Measurements from ENCODE around the gene CHIC2.
"Not testable (repeated sequence)": the region's sequence is repeated elsewhere in the genome, so short reads cannot be mapped to it uniquely, and the experiment has no call there.

CHIC2 gene

DNA sequence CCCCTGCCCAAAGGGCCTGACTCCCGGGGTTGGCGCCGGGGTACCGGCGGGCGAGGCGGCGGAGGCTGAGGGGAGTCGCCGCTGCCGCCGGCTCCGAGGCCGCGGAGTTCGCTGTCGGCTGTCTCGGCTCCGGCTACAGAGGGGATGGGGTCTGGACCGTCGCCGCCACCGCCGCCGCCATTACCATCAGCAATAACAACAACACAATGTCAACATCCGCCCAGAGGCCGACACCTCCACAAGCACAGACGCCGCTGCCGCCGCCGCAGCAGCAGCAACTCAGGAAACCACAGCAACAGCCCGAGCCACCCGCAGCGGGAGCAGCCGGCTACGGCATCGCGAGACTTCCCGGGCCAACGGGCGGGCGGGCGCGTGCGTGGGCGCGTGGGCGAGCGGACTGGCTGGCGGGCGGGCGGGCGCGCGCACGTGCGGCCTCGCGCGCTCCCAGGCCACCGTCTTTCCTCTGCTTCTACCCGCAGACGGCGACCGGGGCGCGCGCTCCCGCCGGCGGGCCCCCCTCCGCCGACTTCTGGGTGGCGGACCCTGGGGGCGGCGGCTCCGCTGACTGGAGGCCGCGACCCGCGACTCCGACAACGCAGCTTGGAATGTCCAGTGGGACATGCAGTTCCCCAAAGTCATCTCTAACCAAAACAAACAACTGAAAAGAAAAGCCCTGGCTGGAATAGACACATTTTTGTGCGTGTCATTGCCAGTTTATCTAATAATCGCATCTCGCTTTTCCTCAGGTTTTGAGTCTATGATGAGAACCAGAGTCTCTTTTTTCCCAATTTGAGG is at the start of gene CHIC2:
TSS of gene CHIC2 (minus strand) at position 289 of the 795 bp plus-strand sequence. CDS start 305 bp downstream, outside the sequence.
- DNase-seq, result peak; percentile 94

DNA sequence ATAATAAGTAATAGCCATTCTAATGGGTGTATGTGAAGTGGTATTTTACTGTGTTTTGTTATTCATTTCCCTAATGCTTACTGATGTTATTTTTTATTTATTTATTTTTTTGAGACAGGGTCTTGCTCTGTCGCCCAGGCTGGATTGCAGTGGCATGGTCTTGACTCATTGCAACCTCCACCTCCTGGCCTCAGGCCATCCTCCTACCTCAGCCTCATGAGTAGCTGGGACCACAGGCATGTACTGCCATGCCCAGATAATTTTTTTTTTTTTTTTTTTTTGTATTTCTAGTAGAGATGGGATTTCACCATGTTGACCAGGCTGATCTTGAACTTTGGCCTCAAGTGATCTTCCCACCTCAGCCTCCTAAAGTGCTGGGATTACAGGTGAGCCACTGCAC is 48.8 kb upstream of the CHIC2 start:
- not testable (repeated sequence) for DNase-seq

DNA sequence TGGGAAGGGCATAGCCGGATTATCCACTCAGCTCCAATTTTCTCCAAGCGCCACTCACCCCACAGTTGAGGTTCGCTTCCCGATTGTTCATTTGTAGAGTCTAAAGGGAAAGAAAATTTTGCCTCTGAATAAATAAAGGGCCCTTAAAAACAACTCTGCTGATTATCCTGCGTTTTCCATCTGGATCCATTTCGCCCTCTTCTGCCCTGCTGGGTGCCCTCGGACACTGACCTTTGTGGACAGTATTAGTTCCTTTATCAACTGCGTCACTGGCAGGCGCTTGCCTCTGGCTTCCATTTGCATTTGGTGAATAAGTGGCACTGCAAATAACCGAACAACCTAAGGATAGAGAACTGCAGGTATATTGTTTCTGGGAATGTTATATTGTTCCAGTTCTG is 45.6 kb upstream of the CHIC2 start:
- no peak for DNase-seq

DNA sequence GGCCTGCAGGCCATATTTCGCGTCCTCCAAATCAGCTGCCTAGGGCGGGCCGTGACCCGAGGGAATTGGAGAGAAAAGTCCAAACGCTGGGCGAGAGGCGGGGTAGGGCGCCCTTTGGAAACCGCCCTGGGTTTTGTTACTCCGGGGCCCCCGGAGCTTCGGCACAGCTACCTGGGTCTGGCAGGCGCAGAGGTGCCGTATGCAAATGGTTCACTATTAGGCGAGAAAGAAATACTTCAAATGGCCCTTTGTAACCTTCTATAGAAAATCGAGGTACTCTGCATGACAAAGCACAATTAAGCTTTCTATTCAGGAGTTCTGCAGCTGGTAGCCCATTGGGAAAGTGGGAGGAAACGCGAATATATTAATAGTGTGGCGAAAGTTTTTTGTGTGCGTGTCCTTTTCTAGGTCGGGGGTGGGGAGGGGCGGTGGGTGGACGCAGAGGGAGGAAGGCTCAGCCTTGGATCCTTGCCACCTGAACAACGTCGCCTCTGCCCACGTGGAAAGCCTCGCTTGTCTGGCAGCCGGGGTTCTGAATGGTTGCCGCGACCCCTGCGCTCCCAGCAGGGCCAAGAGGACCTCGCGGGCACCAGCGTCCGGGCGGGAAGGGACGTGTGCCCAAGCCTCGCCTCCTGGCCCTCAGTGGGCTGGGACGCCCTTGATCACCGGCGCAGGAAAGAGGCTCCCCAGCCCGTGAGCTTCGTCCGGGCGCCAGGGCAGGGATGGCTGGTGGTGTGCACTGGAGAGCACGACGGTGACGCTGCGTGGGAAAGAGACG is 45.0 kb upstream of the CHIC2 start:
- no peak for DNase-seq

DNA sequence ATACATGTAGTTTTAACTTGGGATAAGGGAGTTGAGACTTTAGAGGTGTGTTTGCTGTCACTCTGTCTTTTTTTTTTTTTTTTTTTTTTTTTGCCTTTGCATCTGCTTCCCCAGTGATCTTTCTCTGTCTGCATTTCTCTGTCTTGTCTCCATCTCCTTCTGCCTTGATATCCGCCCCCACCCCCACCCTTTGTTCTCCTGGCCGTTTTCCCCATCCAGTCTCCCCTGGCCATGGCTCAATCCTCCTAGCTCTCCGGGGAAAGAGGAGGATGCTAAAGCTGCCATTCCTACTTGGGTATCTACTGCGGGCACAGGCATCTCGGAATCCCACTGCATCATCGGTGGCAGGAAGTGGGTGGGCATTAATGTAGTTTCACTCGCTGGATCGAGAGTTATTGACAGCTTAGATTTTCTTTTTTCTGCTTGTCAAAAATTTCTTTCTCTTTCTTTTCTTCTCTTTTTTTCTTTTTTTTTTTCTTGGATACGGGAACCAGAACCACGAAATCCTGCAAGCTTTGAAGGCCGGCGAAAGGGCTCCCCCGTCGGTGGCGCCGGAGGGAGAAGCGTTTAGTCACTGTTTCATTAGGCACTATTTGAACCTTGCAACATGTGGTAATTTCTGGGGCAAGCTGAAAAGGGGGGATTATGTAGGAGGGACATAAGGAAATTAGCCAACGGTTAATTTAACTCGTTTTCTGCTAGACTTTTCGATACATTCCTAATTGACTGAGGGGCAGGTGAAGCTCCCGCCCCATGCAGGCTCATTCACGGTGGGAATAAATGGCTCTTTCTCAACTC is 43.7 kb upstream of the CHIC2 start:
- DNase-seq, result no peak

DNA sequence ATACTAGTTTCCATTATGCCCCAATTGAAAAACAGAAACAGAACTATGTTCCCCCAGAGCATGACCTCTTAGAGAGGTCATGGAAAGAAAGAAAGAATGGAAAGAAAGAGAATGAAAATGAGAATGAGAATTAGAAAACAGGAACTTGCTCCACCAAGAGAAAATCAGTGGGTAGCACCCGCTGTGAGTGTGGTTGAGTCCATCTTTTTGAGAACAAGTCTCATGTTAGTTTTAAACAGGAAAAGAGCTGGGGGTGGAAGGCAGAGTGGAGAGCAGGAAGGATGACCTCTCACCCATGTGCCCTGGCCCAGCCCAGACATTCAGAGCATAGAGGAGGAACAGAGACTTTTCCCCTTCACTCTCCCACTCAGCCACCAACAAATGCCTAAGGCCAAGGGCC is 40.5 kb upstream of the CHIC2 start:
- DNase-seq, result no peak

DNA sequence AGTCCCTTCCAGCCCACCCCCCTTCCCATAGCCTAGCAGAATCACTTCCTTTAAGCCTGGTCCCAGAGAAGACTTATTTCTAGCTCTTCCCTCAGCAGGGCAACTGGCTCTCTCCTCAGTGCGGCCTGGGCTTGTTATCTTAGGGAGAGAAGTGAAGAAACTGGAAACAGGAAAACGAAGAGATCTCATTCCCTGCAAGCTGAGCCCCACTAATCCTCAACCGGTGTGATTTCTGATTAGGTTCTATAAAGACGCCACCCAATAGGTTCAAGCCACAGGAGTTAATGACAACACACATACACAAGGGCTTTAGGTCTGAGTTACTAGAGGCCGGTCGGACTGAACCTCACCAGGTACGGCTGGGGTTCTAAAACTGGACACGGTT is 38.8 kb upstream of the CHIC2 start:
- no peak for DNase-seq

DNA sequence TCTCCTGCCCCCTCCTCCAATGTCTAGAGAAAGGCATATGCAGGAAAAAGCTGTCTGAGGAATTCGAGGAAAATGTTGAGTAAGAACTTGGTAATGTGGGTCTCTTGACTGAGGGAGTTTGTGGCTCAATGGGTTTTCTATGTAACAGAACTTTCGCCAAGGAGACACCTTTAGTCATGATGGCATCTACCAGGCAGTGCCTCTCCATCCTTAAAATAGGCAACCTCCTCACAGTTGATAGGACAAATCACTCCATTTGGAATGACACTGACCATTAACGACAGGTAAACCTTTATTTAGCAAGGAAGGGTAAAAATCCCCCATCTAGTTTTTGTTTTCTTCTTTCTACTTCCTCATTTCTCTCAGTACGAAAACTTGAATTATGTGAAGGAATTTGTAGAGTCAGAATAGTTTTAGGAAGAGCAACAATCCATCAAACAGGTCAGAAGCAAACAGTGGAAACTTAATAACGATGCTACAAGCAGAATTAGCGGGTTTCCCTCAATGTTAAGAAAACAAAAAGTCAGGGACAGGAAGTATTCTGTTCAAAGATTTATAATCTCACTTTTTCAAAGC is 38.2 kb upstream of the CHIC2 start:
- DNase-seq, result no peak

DNA sequence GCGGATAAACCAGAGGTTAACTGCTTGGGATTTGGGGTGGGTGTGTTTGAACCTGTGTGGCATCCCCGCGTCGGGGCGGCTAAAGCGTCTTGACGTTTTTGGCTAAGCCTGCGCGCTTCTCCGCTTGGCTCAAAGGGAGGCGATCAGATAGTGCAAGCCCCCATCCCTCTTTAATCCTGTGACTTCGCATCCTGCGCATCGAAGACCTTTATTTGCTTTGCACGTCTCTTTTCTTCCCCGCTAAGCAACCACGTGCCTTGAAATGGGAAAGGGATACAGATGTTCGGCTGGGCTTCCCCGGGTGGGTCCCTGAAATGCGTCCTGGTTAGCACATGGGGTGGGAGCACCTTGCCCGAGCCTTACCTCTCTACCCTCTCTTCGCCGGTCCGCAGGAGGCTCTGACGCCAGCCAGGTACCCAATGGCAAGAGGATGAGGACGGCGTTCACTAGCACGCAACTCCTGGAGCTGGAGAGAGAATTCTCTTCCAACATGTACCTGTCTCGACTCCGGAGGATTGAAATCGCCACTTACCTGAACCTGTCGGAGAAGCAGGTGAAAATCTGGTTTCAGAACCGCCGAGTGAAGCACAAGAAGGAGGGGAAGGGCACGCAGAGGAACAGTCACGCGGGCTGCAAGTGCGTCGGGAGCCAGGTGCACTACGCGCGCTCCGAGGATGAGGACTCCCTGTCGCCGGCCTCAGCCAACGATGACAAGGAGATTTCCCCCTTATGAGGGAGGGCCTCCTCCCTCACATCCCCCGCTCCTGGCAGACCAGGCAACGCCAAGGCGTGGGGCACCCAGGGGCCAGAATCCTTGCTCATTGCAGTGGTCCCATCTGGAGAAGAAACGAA is 37.0 kb upstream of the CHIC2 start:
- no peak for DNase-seq

DNA sequence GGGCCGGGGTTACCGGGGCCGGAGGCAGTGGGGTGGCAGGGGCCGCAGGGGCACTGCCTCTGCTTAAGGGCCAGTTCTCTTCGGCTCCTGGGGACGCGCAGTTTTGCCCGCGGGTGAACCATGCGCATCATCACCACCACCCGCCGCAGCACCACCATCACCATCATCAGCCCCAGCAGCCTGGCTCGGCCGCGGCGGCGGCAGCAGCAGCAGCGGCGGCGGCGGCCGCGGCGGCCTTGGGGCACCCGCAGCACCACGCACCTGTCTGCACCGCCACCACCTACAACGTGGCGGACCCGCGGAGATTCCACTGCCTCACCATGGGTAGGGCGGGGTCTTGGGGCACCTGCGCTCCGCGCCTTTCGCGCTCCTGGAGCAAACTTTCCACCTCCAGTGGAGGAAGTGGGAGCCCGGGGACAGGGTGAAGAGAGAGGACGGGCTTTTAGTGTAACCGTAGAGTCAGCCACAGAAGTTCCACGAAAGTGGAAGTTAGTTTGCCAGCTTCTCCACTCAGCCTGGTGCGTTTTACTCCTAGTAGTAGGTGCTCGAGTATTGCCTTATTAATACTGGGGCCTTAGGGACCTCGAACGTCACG is 36.3 kb upstream of the CHIC2 start:
- DNase-seq, result no peak

DNA sequence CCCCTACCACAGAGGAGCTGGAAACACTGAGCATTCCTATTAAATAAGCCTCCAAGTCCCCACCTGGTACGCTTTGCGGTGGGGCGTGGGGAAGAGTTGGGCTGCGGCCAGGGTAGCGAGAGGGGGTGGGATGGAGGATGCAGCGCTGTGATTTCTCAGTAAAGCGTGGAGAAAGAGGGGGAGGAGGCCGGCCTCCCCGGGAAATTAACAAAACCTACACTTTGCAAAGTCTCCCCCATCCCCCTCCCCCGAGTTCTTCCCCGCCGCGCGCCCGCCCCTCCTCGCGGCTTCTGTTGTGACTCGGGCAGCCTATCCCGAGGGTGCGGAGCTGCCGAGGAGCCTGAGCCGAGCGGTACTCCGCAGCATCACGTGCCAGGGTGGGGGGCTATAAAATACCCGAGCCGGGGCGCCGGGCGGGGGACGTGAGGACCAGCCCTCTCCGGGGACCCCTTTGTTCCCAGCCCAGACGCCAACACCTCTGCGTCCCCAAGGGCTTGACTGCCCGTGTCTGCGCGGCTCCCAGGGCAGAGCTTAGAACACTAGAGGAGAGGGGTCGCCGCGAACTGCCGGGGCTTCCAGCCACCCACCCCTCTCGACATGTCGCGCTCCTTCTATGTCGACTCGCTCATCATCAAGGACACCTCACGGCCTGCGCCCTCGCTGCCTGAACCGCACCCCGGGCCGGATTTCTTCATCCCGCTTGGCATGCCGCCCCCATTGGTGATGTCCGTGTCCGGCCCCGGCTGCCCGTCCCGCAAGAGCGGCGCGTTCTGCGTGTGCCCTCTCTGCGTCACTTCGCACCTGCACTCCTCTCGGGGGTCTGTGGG is 35.6 kb upstream of the CHIC2 start, which contains the start of gene GSX2:
TSS of gene GSX2 (plus strand) at position 416 of the 827 bp plus-strand sequence. CDS start at position 598, 182 bp downstream.
- no peak for DNase-seq

DNA sequence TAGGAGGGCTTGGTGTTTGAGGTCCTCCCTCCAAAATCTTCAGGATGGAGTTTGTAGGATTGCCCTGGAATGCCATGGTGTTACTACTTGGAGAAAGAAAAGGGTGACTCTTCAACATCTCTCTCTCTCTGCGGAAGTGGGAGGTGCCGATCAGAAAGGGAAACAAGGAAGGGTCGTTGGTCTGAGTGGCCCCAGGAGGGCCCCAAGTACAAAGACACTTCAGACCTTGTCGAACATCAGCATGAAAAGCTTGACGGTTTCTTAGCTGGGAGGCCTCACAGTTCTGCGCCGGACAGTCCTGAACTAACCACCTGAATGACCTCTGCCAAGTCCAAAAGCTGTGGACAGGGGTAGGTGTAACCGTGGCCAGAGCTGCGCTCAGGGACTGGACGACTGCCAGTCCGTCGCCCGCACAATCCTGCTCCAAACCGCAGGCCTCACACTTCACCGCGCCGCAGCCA is 34.9 kb upstream of the CHIC2 start:
- DNase-seq, result no peak

DNA sequence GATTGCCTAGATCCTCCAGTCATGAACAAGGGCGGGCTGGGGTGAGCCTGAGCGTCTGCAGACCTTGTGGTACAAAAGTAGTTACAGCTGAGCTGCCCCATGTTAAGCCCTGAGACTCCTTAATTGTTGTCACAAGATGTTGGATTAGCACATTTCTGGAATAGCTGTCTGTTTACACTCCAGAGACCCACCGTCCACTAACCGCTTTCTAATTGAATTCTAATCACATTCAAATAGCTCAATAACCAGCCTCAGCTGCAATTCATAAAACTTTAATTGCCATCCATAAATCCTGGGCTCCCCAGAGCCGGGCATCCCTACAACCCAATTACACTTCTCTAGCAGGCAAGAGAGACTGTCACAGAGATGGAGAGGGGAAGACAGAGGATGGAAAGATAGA is 34.0 kb upstream of the CHIC2 start:
- no peak for DNase-seq

DNA sequence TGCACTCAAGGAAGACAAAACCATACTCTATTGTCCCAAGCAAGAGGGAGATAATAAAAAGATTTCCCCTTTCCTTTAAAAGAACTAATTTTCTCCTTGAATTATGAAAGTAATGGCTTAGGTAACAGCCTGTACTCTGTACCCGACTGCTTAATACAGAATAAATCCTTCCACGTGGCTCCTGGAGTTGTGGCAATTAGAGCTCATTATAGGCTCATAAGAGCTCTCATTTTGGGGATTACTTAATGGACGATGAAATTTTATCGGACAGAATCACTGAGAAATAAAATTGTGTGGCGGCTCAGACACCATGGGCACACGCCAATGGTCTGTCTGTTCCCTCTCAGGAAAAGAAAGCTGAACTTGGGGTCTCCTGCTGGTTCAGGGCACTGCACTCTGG is 32.7 kb upstream of the CHIC2 start:
- no peak for DNase-seq

DNA sequence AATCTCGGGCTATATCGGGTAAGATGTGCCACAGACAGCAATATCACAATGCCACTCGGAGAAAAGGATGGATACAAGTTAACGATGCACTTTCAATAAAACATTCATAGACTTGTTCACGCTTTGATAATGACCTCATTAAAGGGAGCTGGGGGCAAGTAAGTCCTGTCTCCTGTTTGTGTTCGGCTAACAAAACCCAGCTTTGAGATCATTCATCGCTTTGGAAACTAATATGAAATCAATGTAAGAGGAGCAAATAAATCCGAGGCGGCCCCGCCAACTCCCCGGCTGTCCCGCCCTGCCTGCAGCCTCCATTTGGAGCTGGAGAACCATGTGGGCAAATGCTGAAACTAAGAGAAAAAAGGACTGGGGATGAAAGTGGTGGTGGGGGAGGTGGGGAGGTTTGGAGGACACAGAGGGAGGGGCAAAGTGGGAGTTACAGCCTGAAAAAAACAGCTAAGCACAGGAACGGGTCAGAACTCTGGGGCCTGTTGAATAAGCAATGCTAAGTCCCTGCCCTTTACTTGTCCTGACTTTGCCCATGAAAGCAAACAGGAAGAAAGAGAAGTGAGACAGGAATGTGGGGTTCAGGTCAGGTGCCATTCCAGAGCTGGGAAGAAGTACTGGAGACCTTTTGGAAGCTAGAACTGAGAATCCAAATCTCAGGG is 32.0 kb upstream of the CHIC2 start:
- no peak for DNase-seq

DNA sequence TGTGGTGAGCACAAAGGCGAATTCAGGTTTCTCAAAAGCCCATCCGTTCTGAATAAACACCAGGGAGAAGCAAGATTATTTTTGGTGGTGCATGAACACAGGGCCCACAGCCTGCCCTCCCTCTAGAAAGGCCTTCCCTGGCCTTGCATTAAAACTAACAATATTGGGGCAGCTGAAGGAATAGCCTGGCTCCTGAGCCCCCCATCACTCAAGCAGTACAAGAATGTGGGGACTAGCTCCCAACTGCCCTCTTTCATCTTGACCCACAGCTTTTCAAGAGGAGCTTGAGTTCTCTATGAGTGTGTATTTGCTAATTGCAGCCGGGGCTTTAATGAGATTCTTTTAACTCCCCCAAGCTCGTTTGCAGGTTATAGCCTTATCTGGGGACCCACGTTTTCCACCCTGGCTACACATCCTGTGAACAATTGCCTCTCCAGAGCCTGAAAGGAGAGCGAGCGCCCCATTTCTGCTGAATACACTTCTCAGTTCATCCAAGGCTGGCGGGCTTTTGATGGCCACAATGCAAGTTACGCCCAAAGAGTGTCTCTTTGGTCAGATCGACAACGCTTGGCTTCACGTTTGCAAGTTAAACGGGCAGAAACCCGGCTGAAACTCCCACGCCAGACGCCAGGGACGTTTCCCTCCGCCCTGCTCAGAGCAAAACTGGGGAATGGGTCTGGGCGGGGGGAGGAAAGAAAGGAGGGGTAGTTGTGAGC is 30.9 kb upstream of the CHIC2 start:
- no peak for DNase-seq

DNA sequence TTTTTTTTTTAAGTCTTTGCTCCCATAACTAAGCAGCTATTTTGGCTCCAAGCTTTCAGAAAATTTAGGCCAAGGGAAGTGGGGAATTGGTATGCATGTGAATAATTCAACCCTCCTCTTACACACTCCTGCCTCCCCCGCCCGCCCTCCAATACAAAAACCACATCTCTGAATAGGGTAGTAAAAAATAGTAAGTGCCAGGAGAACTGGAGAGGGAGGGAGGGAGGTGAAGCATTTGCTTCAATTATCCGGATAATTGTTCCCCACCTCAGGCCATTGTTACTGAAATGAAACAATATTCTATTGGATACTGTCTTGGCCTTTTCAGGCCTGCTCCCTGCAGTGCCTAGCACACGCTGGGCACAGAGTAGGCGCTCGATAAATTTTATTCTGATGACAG is 30.0 kb upstream of the CHIC2 start:
- no peak for DNase-seq

DNA sequence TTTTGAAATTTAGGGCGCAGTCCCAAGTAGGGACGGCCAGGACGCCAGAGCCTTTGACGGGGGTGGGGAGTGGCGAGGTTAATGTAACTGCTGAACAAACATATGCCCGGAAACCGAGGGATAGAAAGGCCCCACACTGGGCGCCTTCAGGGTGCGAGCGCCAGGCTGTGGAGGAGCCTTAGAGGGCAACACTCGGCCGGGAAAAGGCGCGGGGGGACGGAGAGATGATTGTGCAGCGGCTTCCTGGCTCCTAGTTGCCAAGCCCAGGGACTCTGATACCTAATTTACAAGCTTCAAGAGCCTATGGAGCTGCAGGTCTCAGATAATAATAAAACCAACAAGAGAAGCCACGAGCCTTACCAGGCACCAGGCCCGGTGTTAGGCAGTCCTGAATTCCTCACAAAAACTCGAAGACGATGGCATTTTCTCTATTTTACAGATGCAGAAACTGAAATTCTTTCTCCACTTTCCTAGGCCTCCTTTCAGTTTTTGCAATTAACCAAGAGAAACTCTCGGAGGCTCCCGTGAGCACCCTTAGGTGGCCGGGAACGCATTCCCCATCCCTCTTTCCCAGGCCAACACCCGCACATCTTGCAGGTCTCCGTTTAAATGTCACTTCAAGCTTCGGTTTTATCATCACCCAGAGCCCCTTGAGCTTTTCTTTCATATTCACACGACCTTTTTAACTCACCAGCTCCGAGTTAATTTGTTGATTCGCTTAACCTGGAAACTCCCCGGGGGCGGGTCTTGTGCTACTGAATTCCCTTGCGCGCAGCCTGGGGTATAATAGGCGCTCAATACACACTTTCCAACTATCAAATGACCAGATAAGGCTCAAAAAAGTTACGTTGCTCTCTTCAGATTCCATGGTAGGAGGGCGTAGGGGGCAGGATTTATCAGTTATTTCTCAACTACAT is 29.2 kb upstream of the CHIC2 start:
- DNase-seq, result no peak
